SK-N-SH (cell line): ENCODE results near the gene TBC1D8.

Source experiments
- EP300 ChIP-seq, 2 experiments: IDR thresholded peaks; 2 replicates each; pipeline versions ENCODE4 v1.4.0 to v1.6.1; 2012; ENCODE audit warnings: borderline replicate concordance in 1 of 2, low read depth in 1 of 2, low read length in 1 of 2
- NFIC ChIP-seq: IDR thresholded peaks from 2 replicates; pipeline ENCODE4 v1.4.0; 2012; ENCODE audit warnings: borderline replicate concordance
- POLR2AphosphoS5 ChIP-seq: IDR thresholded peaks from 2 replicates; pipeline ENCODE4 v1.6.1; 2012; ENCODE audit warnings: low read depth, low read length
- RAD21 ChIP-seq: IDR thresholded peaks from 2 replicates; pipeline ENCODE4 v1.6.1; 2012; ENCODE audit warnings: mild to moderate bottlenecking, low read length
- SIN3A ChIP-seq: IDR thresholded peaks from 2 replicates; pipeline ENCODE4 v1.6.1; 2012; ENCODE audit warnings: low read depth, mild to moderate bottlenecking, low read length, moderate library complexity, borderline replicate concordance
- SMC3 ChIP-seq: IDR thresholded peaks from 2 replicates; pipeline ENCODE4 v1.6.1; 2012; ENCODE audit warnings: low read depth, low read length, improper control_type of control experiment
- TAF1 ChIP-seq: IDR thresholded peaks from 2 replicates; pipeline ENCODE4 v1.6.1; 2012; ENCODE audit warnings: low read depth, mild to moderate bottlenecking, low read length, moderate library complexity, borderline replicate concordance
- TEAD4 ChIP-seq: IDR thresholded peaks from 2 replicates; pipeline ENCODE4 v1.4.0; 2012; ENCODE audit warnings: mild to moderate bottlenecking, borderline replicate concordance; ENCODE audit not compliant: insufficient read depth
- USF2 ChIP-seq: fragments of 150-350 bp; IDR thresholded peaks from 2 replicates; pipeline ENCODE4 v1.6.1; 2017; ENCODE audit warnings: antibody characterized with exemption, low read length, low read depth, borderline replicate concordance
- TF ChIP-seq, protein P1 (sequence below): fragments of 200-600 bp; sonication (generic); IDR thresholded peaks from 2 replicates; pipeline ENCODE4 v1.6.1; 2017; ENCODE audit warnings: antibody characterized with exemption, mild to moderate bottlenecking, moderate library complexity

- TF ChIP-seq USF2 (no peak), SMC3 (no peak), SIN3A (no peak), EP300 (IDR thresholded peaks at IDR 0.05; ENCODE audit: borderline replicate concordance in 1 of 2, low read depth in 1 of 2, low read length in 1 of 2) (no peak), RAD21 (no peak), NFIC (no peak), TAF1 (no peak), TEAD4 (no peak), POLR2AphosphoS5 (no peak)
- TF ChIP-seq, protein P1, sequence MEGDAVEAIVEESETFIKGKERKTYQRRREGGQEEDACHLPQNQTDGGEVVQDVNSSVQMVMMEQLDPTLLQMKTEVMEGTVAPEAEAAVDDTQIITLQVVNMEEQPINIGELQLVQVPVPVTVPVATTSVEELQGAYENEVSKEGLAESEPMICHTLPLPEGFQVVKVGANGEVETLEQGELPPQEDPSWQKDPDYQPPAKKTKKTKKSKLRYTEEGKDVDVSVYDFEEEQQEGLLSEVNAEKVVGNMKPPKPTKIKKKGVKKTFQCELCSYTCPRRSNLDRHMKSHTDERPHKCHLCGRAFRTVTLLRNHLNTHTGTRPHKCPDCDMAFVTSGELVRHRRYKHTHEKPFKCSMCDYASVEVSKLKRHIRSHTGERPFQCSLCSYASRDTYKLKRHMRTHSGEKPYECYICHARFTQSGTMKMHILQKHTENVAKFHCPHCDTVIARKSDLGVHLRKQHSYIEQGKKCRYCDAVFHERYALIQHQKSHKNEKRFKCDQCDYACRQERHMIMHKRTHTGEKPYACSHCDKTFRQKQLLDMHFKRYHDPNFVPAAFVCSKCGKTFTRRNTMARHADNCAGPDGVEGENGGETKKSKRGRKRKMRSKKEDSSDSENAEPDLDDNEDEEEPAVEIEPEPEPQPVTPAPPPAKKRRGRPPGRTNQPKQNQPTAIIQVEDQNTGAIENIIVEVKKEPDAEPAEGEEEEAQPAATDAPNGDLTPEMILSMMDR: no peak
Measured at GRCh38 chr2:101153077-101153707, 2.0 kb upstream of the TBC1D8 start.
